ENCODE data around the gene ADPRHL1.

Gene ADPRHL1

DNA sequence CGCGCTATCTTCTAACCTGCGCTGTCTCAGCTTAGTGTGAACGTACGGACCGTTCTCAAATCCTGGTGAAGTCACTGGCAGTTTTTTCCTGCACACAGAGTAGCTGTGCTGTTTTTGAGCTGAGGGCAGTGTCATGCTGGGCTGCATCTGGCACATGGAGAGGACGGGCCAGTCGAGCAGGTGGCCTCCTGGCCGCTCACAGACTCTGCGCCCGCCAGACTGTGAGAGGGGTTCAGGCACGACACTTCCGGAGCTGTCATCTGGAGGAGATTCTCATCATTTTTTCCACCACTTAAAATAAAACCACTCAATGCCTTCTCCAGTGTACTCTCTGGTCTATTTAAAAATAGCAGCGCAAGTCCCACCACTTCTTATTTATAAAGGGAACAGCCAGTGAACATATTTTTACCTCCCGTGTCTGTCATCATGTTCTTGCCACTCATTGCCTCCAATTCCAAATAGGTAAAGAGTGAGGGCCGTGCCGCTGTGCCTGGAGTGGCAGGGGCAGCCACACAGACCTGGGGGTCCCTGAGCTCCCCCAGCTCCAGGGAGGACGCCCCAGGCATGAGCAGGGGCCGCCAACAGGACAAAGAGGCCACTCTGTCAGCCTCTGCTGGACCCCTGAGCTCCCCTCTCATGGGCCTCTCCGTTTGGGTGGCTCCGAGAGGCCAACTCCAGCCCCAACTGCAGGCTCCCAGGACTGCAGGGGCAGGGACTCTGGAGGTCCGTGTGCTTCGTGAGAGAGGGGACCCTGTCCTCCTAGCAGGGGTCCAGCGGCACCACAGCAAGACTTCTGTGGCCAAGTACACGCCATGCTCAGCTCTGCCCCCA, 52.5 kb downstream of the ADPRHL1 start:
- no peak for DNase-seq (ENCODE audit: low spot score)
- in situ Hi-C loops (cut with MboI; ENCODE audit: low pct_unique_long_range_greater_than_20kb, low sequenced_read_pairs, unreplicated experiment), result no loop called here
- TF ChIP-seq, protein P1, sequence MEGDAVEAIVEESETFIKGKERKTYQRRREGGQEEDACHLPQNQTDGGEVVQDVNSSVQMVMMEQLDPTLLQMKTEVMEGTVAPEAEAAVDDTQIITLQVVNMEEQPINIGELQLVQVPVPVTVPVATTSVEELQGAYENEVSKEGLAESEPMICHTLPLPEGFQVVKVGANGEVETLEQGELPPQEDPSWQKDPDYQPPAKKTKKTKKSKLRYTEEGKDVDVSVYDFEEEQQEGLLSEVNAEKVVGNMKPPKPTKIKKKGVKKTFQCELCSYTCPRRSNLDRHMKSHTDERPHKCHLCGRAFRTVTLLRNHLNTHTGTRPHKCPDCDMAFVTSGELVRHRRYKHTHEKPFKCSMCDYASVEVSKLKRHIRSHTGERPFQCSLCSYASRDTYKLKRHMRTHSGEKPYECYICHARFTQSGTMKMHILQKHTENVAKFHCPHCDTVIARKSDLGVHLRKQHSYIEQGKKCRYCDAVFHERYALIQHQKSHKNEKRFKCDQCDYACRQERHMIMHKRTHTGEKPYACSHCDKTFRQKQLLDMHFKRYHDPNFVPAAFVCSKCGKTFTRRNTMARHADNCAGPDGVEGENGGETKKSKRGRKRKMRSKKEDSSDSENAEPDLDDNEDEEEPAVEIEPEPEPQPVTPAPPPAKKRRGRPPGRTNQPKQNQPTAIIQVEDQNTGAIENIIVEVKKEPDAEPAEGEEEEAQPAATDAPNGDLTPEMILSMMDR (IDR thresholded peaks at IDR 0.05; ENCODE audit: extremely low read depth, insufficient read depth, missing control alignments), result no peak

DNA sequence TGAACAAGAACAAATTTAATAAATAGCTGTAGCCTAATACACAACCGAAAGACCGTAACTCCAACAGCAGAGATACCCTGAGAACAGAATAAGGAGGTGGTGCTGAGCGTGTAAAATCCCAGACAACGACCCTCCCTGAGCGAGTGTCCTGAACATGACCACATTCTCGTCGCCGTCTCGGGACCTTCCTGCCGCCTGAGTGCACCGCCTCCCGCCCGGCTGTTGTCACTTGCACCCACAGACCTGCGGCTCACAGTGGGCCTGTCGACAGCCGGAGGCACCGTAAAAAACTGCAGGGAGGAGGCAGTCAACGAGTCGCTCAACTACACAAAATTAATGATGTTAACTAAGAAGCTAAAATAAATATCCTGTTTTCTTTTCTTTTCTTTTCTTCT, 53.5 kb downstream of the ADPRHL1 start:
- TF ChIP-seq, protein P1 (IDR thresholded peaks at IDR 0.05; ENCODE audit: extremely low read depth, insufficient read depth, missing control alignments), result no peak
- in situ Hi-C loops (cut with MboI; ENCODE audit: low pct_unique_long_range_greater_than_20kb, low sequenced_read_pairs, unreplicated experiment), result loop anchor here (25.0 kb wide), 1 partner anchor 462 kb away; no protein-coding TSS in a partner anchor
- no peak for DNase-seq (ENCODE audit: low spot score)

DNA sequence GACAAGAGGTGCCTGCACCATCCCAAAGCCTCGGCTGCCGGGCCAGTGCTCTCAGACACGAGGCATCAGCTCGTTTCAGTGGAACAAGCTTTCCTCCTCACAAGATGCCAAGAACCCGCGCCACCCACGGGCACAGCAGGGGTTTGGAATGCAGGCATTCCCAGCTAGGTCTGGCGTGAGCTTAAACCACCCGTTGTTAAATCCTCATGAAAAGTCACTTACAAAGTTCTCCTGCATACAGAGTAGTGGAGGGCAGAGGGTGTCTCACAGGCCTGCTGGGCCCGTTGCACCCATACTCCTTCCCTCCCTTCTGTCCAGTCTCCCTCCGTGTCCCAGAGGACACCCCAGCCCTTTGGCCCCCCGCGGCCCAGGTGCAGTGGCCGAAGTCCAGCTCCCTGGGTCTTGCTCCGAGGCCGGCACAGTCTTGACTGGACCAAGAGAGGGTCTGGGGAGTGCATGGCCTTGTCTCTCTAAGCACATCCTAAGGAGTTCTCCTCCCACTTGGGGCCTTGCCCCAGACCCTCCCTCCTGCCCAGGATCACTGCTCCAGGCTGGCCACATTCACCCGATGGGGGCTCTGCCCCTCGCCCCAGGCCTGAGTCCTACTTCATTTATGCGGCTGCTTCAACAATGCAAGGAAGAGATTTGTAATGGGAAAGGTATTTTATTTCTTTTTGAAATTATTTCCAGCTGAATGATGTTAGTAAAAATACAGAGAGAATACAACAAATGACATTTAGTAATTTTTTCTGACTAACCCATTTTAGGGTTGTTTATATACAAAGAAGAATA, 54.1 kb downstream of the ADPRHL1 start:
- in situ Hi-C loops (cut with MboI; ENCODE audit: low pct_unique_long_range_greater_than_20kb, low sequenced_read_pairs, unreplicated experiment), result loop anchor here (25.0 kb wide), 1 partner anchor 462 kb away; no protein-coding TSS in a partner anchor
- TF ChIP-seq, protein P1 (IDR thresholded peaks at IDR 0.05; ENCODE audit: extremely low read depth, insufficient read depth, missing control alignments), result no peak
- DNase-seq (ENCODE audit: low spot score), result no peak

DNA sequence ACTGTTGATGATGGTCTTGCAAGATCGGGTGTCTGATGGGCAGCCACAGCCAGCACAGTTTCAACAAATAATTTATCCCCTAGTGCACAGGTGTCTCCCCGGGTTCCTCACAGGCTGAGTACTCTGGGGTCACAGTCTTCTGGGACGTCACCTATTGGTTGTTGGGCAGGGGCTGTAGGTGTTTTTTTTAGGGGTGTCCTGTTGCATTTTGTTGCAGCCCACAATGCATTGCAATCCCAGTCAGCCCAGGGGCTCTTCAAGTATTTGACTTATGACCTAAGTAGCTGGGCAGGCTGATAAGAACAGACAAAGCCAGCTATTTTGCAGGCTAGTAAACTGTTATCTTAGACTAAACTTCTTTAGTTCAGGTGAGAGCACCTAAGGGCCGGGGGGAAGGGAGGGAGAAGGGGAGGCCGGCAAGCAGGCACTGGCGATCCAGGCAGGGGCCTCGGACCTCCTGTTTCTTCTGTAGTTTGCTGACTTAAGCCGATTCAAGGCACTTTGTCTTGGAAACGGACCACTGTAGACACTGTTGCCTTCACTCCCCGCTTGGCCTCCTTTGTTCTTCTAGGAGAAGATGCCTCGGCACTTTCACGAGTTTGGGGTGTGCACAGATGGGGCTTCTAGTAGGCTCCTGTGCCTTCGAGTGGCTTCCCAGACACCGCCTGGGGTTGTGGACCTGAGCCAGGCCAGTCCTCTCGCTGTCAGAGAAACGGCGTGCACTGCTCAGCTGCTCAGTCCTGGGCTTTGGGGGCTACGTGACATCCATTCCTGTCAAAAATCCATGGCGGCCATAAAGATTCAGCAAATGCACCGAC, 55.5 kb downstream of the ADPRHL1 start:
- TF ChIP-seq, protein P1 (IDR thresholded peaks at IDR 0.05; ENCODE audit: extremely low read depth, insufficient read depth, missing control alignments), result no peak
- no peak for DNase-seq (ENCODE audit: low spot score)
- in situ Hi-C loops (cut with MboI; ENCODE audit: low pct_unique_long_range_greater_than_20kb, low sequenced_read_pairs, unreplicated experiment), result loop anchor here (25.0 kb wide), 1 partner anchor 461 kb away; no protein-coding TSS in a partner anchor

DNA sequence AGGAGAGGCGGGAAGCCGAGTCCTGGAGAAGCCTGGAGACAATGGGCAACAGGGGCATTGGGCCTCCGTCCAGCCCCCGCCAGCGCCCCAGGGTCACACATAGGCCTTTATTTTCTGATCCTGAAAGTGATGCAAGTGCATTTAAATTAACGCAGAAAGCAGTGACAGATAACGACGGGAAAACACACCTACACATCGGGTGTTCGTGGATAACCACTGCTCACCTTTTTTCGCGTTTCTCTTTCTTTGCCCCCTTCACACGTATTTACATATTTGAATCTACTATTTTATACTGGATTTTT, 59.0 kb downstream of the ADPRHL1 start:
- in situ Hi-C loops (cut with MboI; ENCODE audit: low pct_unique_long_range_greater_than_20kb, low sequenced_read_pairs, unreplicated experiment), result loop anchor here (25.0 kb wide), 1 partner anchor 457 kb away; no protein-coding TSS in a partner anchor
- TF ChIP-seq, protein P1 (IDR thresholded peaks at IDR 0.05; ENCODE audit: extremely low read depth, insufficient read depth, missing control alignments), result no peak
- no peak for DNase-seq (ENCODE audit: low spot score)

Data from GM13977 (cell line).